Liver (tissue), 10 donors: ENCODE results near the gene HSD17B11. TPM values are rescaled to one million over a fixed set of nuclear protein-coding genes. Genes with fewer than 3 reads are reported as not detected.
"Not testable (repeated sequence)": the region's sequence is repeated elsewhere in the genome, so short reads cannot be mapped to it uniquely, and the experiment has no call there.

Source experiments
- DNase-seq: peaks from one replicate; pipeline ENCODE4 v3.0.0-alpha.2; 2017; ENCODE audit warnings: low spot score
- H3K27ac ChIP-seq, 2 donors: one replicate each; pipeline ENCODE4 v1.7.0; 2013; ENCODE audit warnings: inconsistent platforms in 2 of 2, low read length in 2 of 2, control low read depth in 1 of 2, low read depth in 1 of 2, mild to moderate bottlenecking in 1 of 2
- H3K27me3 ChIP-seq, 4 donors: one replicate each; pipeline versions ENCODE4 v1.6.1 to v1.7.0; 2013; ENCODE audit warnings: low read length in 3 of 4, inconsistent platforms in 1 of 4, mild to moderate bottlenecking in 1 of 4, moderate library complexity in 1 of 4; ENCODE audit not compliant: control insufficient read depth in 4 of 4, insufficient read depth in 4 of 4
- H3K36me3 ChIP-seq, 4 donors: one replicate each; pipeline versions ENCODE4 v1.6.1 to v1.7.0; 2013; ENCODE audit warnings: low read length in 3 of 4, mild to moderate bottlenecking in 3 of 4, low read depth in 1 of 4, moderate library complexity in 1 of 4; ENCODE audit not compliant: control insufficient read depth in 4 of 4, insufficient read depth in 3 of 4
- H3K4me1 ChIP-seq, 4 donors: one replicate each; pipeline versions ENCODE4 v1.6.1 to v1.7.0; 2013; ENCODE audit warnings: low read length in 3 of 4, mild to moderate bottlenecking in 3 of 4, moderate library complexity in 1 of 4; ENCODE audit not compliant: control insufficient read depth in 4 of 4, insufficient read depth in 4 of 4
- H3K4me3 ChIP-seq, 3 donors: one replicate each; pipeline versions ENCODE4 v1.6.1 to v1.7.0; 2013; ENCODE audit warnings: low read length in 3 of 3, control low read depth in 1 of 3, low read depth in 1 of 3, mild to moderate bottlenecking in 1 of 3
- H3K9ac ChIP-seq, 2 donors: one replicate each; pipeline ENCODE4 v1.7.0; 2013; ENCODE audit warnings: low read length in 2 of 2, mild to moderate bottlenecking in 2 of 2, moderate library complexity in 2 of 2, control low read depth in 1 of 2, low read depth in 1 of 2
- H3K9me3 ChIP-seq, 4 donors: one replicate each; pipeline versions ENCODE4 v1.6.1 to v1.7.0; 2013; ENCODE audit warnings: low read length in 3 of 4; ENCODE audit not compliant: control insufficient read depth in 4 of 4
- EGR1 ChIP-seq, 2 donors: IDR thresholded peaks; 2 replicates each; pipeline ENCODE4 v1.6.1; 2016 to 2018; ENCODE audit warnings: antibody characterized with exemption in 2 of 2, low read depth in 2 of 2
- HNF4A ChIP-seq, 2 donors: conservative IDR thresholded peaks; 2 replicates each; pipeline ENCODE4 v1.6.1; 2016; ENCODE audit warnings: antibody characterized with exemption in 2 of 2, mild to moderate bottlenecking in 2 of 2
- RAD21 ChIP-seq, 2 donors: IDR thresholded peaks; 2 replicates each; pipeline ENCODE4 v1.6.1; 2016; ENCODE audit warnings: antibody characterized with exemption in 2 of 2, mild to moderate bottlenecking in 2 of 2
- REST ChIP-seq: IDR thresholded peaks from 2 replicates; pipeline ENCODE4 v1.6.1; 2016; ENCODE audit warnings: antibody characterized with exemption, mild to moderate bottlenecking
- YY1 ChIP-seq: IDR thresholded peaks from 2 replicates; pipeline ENCODE4 v1.6.1; 2016; ENCODE audit warnings: antibody characterized with exemption, mild to moderate bottlenecking
- WGBS: extraction: QIAGEN DNeasy Blood & Tissue Kit; methylation state at CpG from one replicate; pipeline ENCODE4 v1.1.7; 2013; 5-methylcytosine and 5-hydroxymethylcytosine counted together
- polyA plus RNA-seq, 2 donors: library from polyadenylated mRNA; stranded (reverse) in 1 of 2; unstranded in 1 of 2; fragments of 200-250 nt in 1 of 2; fragments of >200 nt in 1 of 2; fragmentation: Nextera tagmentation in 1 of 2; extraction: Ambion mirVana in 1 of 2; gene quantifications; one replicate each; pipeline versions ENCODE4 v1.2.1 to v1.2.3, GENCODE V29; 2013 to 2015
- small RNA-seq: library from RNA; depleted of rRNA; stranded (forward); fragments of <200 nt; gene quantifications from one replicate; pipeline ENCODE3, GENCODE V24; 2014
- total RNA-seq, 2 donors: library from RNA; depleted of rRNA; stranded (reverse); fragments of >200 nt; gene quantifications; one replicate each; pipeline ENCODE4 v1.2.3, GENCODE V29; 2014
- donor health status: healthy.
- donor health status: healthy.
- donor health status: healthy.
- donor health status: healthy.
- donor health status: healthy.

HSD17B11 gene
- total and polyA plus RNA-seq, 4 donors: 94.8 to 133 (median 115) TPM

GRCh38 chr4:87298362-87298761 is 92.6 kb downstream of the HSD17B11 start (continued):
- TF ChIP-seq REST: no peak
- TF ChIP-seq EGR1 (IDR thresholded peaks at IDR 0.05; ENCODE audit: low read depth in 2 of 2): no peak
- no peak for TF ChIP-seq YY1

GRCh38 chr4:87294911-87295310 is 96.1 kb downstream of the HSD17B11 start:
- not testable (repeated sequence) for H3K27ac ChIP-seq, H3K27me3 ChIP-seq, H3K36me3 ChIP-seq, DNase-seq, H3K9me3 ChIP-seq, H3K4me3 ChIP-seq, H3K9ac ChIP-seq, H3K4me1 ChIP-seq
- 95% methylated on average over 11 of the region's 11 CpGs for WGBS

- not testable (repeated sequence) for H3K9ac ChIP-seq, H3K4me3 ChIP-seq, H3K27ac ChIP-seq, H3K36me3 ChIP-seq, H3K9me3 ChIP-seq, DNase-seq, H3K4me1 ChIP-seq, H3K27me3 ChIP-seq
- 94% methylated on average over 7 of the region's 7 CpGs for WGBS
Observed at GRCh38 chr4:87293889-87294288, 97.1 kb downstream of the HSD17B11 start.

- Histone ChIP-seq H3K9ac (no peak overlapping the region), H3K27ac (no peak overlapping the region), H3K27me3 (no peaks in the 10 kb centered on the region), H3K4me3 (no peak overlapping the region), H3K4me1 (peaks cover 0 to 2% (median under 1%) of the 10 kb centered on the region in 4 donors), H3K9me3 (no peaks in the 10 kb centered on the region), H3K36me3 (no peaks in the 10 kb centered on the region)
- TF ChIP-seq HNF4A (conservative IDR thresholded peaks at IDR 0.05) (peak in 1 of 2 donors; percentile 20), RAD21 (IDR thresholded peaks at IDR 0.05) (no peak)
- DNase-seq: no peak
- 88% methylated on average over 1 of the region's 1 CpG for WGBS
Observed at GRCh38 chr4:87286970-87287369, 104.0 kb downstream of the HSD17B11 start.

Small RNA genes lying within 50 kb of the gene (small RNA-seq; reads per million reads assigned to genes)
- gene MIR5705 (not detected), gene RN7SL681P (not detected)

Other genes starting within 250 kb of the HSD17B11 start
- 10 to 100 TPM in 1 of 2 donors, 1 to 10 TPM in 1; 7.4 to 14.4 TPM for gene KLHL8, start 170.6 kb downstream of the HSD17B11 start, total RNA-seq
- 1 to 10 TPM; 2.9 TPM for gene KLHL8, start 170.6 kb downstream of the HSD17B11 start, polyA plus RNA-seq
- 10 to 100 TPM in 1 of 2 donors, under 1 TPM in 1; 0.09 to 20.3 TPM for gene HSD17B13, start 68.3 kb downstream of the HSD17B11 start, total RNA-seq
- 10 to 100 TPM; 25.3 to 61.7 TPM for gene HSD17B13, start 68.3 kb downstream of the HSD17B11 start, polyA plus RNA-seq
- gene NUDT9, start 31.4 kb upstream of the HSD17B11 start, total RNA-seq: 10 to 100 TPM in 1 of 2 donors, 1 to 10 TPM in 1; 9.2 to 21.8 TPM
- gene NUDT9, start 31.4 kb upstream of the HSD17B11 start, polyA plus RNA-seq: 10 to 100 TPM; 32.1 to 37.3 TPM
- 10 to 100 TPM in 1 of 2 donors, 1 to 10 TPM in 1; 1.9 to 25.8 TPM for gene SPARCL1, start 138.2 kb upstream of the HSD17B11 start, total RNA-seq
- 10 to 100 TPM; 10.6 to 16.1 TPM for gene SPARCL1, start 138.2 kb upstream of the HSD17B11 start, polyA plus RNA-seq
- under 1 TPM in 1 of 2 donors, not detected in 1; under 0.01 TPM for gene DSPP, start 217.3 kb upstream of the HSD17B11 start, total RNA-seq
- gene DSPP, start 217.3 kb upstream of the HSD17B11 start, polyA plus RNA-seq: not detected